HuH-7 (cell line): ENCODE results near the gene TMEM129.

ENCODE experiments used
- DNase-seq: peaks from one replicate; pipeline ENCODE4 v3.0.0; 2011; ENCODE audit warnings: low spot score

The TMEM129 gene

GRCh38 chr4:1721003-1721665 is at the start of gene TMEM129, which contains the start of gene TACC3:
TSS of gene TMEM129 (minus strand) at chr4:1721323. CDS start at chr4:1720837, 486 bp downstream.
TSS of gene TACC3 (plus strand) at chr4:1721521. CDS start at chr4:1723422, 1,901 bp downstream.
- peak; percentile 99 for DNase-seq

GRCh38 chr4:1770791-1771231 is 49.7 kb upstream of the TMEM129 start:
- peak; percentile 59 for DNase-seq

- no peak for DNase-seq
Measured at GRCh38 chr4:1770245-1770644, 49.1 kb upstream of the TMEM129 start.

GRCh38 chr4:1769692-1770091 is 48.6 kb upstream of the TMEM129 start:
- DNase-seq, result no peak

GRCh38 chr4:1768367-1769034 is 47.4 kb upstream of the TMEM129 start:
- no peak for DNase-seq

GRCh38 chr4:1767770-1768366 is 46.7 kb upstream of the TMEM129 start:
- peak; percentile 99 for DNase-seq

- DNase-seq, result peak; percentile 71
Measured at GRCh38 chr4:1767061-1767769, 46.1 kb upstream of the TMEM129 start.

GRCh38 chr4:1766106-1767060 is 45.3 kb upstream of the TMEM129 start:
- DNase-seq, result peak; percentile 82

- DNase-seq, result no peak
Measured at GRCh38 chr4:1765409-1766072, 44.4 kb upstream of the TMEM129 start.

- DNase-seq, result no peak
Measured at GRCh38 chr4:1764670-1765069, 43.5 kb upstream of the TMEM129 start.

GRCh38 chr4:1763550-1764080 is 42.5 kb upstream of the TMEM129 start:
- DNase-seq, result peak; percentile 85

GRCh38 chr4:1763070-1763549 is 42.0 kb upstream of the TMEM129 start:
- no peak for DNase-seq

- DNase-seq, result no peak
Measured at GRCh38 chr4:1762264-1763010, 41.3 kb upstream of the TMEM129 start.

GRCh38 chr4:1761130-1761689 is 40.1 kb upstream of the TMEM129 start:
- DNase-seq, result no peak

- DNase-seq, result no peak
Measured at GRCh38 chr4:1760521-1761071, 39.5 kb upstream of the TMEM129 start.

GRCh38 chr4:1759818-1760223 is 38.7 kb upstream of the TMEM129 start:
- DNase-seq, result no peak

- DNase-seq, result no peak
Measured at GRCh38 chr4:1759170-1759817, 38.2 kb upstream of the TMEM129 start.
